Transverse colon (tissue), 3 donors: Measurements from ENCODE around the gene RAI14.

Source experiments
- EP300 ChIP-seq: sonication (generic); formaldehyde crosslinking; IDR thresholded peaks from one replicate; pipeline ENCODE4 v1.6.1; 2017; ENCODE audit warnings: antibody characterized with exemption, low read depth
- TF ChIP-seq, protein P1 (sequence below), 5 experiments: fragments of 200-600 bp in 3 of 5; fragments of 450-650 bp in 2 of 5; sonication (generic) in 3 of 5; IDR thresholded peaks; 1 replicate in 2 of 5; 2 replicates in 3 of 5; pipeline ENCODE4 v1.5.1; 2016 to 2017; ENCODE audit warnings: antibody characterized with exemption in 5 of 5, inconsistent platforms in 3 of 5, mild to moderate bottlenecking in 2 of 5, moderate library complexity in 1 of 5

DNA sequence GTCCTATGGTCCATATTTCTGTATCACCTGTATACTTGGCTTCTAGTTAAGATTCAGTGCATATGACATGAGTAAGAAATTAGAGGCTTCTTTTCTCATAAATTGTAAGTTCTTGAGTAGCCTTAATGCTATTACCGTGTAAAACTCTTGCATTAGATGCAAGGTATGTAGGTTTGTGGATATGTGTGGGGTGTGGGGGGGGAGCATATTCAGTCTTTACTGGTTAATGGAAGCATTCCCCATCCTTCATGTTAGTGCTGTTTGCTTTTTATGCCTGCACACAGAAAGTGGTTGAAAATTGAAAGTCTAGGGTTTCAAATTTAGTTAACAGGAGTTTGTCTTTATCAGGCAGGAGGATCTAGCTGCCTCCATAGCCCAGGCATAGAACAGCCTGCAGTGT is 16.1 kb downstream of the RAI14 start:
- no peak for TF ChIP-seq EP300
- TF ChIP-seq, protein P1, sequence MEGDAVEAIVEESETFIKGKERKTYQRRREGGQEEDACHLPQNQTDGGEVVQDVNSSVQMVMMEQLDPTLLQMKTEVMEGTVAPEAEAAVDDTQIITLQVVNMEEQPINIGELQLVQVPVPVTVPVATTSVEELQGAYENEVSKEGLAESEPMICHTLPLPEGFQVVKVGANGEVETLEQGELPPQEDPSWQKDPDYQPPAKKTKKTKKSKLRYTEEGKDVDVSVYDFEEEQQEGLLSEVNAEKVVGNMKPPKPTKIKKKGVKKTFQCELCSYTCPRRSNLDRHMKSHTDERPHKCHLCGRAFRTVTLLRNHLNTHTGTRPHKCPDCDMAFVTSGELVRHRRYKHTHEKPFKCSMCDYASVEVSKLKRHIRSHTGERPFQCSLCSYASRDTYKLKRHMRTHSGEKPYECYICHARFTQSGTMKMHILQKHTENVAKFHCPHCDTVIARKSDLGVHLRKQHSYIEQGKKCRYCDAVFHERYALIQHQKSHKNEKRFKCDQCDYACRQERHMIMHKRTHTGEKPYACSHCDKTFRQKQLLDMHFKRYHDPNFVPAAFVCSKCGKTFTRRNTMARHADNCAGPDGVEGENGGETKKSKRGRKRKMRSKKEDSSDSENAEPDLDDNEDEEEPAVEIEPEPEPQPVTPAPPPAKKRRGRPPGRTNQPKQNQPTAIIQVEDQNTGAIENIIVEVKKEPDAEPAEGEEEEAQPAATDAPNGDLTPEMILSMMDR (IDR thresholded peaks at IDR 0.05), result no peak
